ENCODE results near the gene MEIOB. TPM values are rescaled to one million over a fixed set of nuclear protein-coding genes. Genes with fewer than 3 reads are reported as not detected.
A peak's percentile ranks its signal among the peaks of the same experiment; 100 is the strongest.

Gene MEIOB
- total and polyA plus RNA-seq, 8 donors = 0.26 to 0.44 TPM; not detected in 6

GRCh38 chr16:1918351-1919326, 46.7 kb upstream of the MEIOB start, which contains the start of gene HS3ST6:
Gene HS3ST6, minus strand, starts transcription at chr16:1918415. Its CDS starts 92 bp downstream, at chr16:1918323.
- no peaks in the 10 kb centered on the region for H3K36me3 ChIP-seq
- intact Hi-C loops (cut with DNase I) = no loop called here
- FAIRE-seq (no peak), ATAC-seq (peak in 1 of 4 donors; percentile 30), DNase-seq (peak in 1 of 6 donors; percentile 73)
- H3K9me3 ChIP-seq = no peaks in the 10 kb centered on the region
- H3K4me3 ChIP-seq = no peak within 1 kb of the TSS
- TF ChIP-seq, protein P1, sequence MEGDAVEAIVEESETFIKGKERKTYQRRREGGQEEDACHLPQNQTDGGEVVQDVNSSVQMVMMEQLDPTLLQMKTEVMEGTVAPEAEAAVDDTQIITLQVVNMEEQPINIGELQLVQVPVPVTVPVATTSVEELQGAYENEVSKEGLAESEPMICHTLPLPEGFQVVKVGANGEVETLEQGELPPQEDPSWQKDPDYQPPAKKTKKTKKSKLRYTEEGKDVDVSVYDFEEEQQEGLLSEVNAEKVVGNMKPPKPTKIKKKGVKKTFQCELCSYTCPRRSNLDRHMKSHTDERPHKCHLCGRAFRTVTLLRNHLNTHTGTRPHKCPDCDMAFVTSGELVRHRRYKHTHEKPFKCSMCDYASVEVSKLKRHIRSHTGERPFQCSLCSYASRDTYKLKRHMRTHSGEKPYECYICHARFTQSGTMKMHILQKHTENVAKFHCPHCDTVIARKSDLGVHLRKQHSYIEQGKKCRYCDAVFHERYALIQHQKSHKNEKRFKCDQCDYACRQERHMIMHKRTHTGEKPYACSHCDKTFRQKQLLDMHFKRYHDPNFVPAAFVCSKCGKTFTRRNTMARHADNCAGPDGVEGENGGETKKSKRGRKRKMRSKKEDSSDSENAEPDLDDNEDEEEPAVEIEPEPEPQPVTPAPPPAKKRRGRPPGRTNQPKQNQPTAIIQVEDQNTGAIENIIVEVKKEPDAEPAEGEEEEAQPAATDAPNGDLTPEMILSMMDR (IDR thresholded peaks at IDR 0.05) = no peak
- peaks cover 0 to 9% (median 2%) of the 10 kb centered on the region in 4 donors for H3K27me3 ChIP-seq
- H3K27ac ChIP-seq = no peak within 1 kb of the TSS
- WGBS, 2 donors = 7 to 9% methylated on average over 32 to 67 of the region's 71 CpGs
- H3K4me1 ChIP-seq = peaks cover 0 to 4% (median 0%) of the 10 kb centered on the region in 3 donors

DNA sequence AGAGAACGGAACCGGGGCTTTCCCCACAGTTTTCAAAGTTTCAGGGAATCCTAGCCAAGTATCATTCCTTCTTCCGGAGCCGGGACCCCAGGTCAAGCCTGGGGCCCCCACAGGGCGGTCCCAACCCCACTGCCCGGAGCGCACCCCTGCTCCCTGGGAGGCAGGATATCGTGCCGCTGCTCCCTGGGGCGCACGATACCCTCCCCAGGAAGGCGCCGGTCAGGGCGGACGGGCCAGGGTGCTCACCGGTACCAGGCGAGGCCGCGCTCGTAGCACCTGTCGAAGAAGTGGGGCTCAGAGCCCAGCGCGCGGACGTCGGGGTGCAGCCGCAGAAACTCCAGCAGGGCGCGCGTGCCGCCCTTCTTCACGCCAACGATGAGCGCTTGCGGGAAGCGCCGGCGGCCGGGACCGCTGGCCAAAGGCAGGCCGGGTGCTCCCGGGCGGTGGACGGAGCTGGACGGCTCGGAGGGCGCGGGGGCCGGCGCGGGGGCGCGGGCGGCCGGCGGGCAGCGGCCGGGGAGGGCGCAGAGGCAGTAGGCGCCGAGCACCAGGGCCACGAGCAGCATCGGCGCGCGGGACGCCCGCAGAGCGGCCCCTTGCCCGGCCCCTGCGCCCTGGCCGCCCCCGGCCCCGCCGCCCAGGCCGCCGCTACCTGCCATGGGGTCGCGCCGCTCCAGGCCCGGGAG, 45.8 kb upstream of the MEIOB start:
- 1 to 2% methylated on average over 39 to 81 of the region's 81 CpGs for whole genome bisulfite sequencing, 2 donors

DNA sequence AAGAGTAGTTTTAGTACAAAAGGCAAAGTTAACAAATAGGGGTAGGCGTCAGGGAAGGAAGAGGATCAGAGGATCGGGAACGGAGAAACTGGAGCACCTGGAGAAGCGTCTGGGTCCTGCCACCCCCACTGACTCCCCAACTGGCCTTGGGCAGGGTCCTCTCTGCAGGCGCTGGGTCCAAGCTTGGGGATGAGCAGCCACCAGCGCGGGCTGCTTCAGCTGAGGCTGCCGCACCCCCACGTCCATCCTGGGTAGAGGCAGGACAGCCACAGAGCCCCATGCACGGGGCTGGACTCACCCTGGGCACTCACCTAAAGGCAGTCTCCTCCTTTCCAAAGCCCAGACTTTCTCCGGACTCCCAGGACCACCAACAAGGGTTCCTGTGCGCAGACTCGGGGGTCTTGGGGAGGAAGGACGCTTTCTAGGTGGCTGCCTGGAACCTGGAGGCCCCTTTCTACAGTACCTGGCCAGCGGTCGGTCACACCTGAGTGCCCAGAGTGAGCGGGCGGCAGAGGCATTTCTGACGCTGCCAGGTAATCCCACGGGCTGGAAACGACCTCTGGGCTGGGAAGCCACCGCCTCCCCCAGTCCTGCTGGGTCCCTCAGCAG, 45.2 kb upstream of the MEIOB start:
- peaks cover 0 to 9% (median 2%) of the 10 kb centered on the region in 4 donors for H3K27me3 ChIP-seq
- ATAC-seq = no peak
- FAIRE-seq = no peak
- H3K36me3 ChIP-seq = no peaks in the 10 kb centered on the region
- intact Hi-C loops (cut with DNase I) = no loop called here
- no peak for DNase-seq
- no peaks in the 10 kb centered on the region for H3K9me3 ChIP-seq
- H3K27ac ChIP-seq = no peak overlapping the region
- peaks cover 0 to 10% (median 4%) of the 10 kb centered on the region in 3 donors for H3K4me1 ChIP-seq
- H3K4me3 ChIP-seq = no peak overlapping the region
- 16 to 17% methylated on average over 20 to 22 of the region's 22 CpGs for WGBS, 2 donors
- TF ChIP-seq, protein P1 (IDR thresholded peaks at IDR 0.05) = no peak

More for the DNA sequence above, 45.8 kb upstream of the MEIOB start:
- FAIRE-seq (no peak), ATAC-seq (no peak), DNase-seq (peak in 1 of 6 donors; percentile 50)
- TF ChIP-seq, protein P1 (IDR thresholded peaks at IDR 0.05) = no peak
- Histone ChIP-seq H3K4me1 (peaks cover 0 to 10% (median 4%) of the 10 kb centered on the region in 3 donors), H3K27ac (no peak overlapping the region), H3K36me3 (no peaks in the 10 kb centered on the region), H3K27me3 (peaks cover 0 to 9% (median 2%) of the 10 kb centered on the region in 4 donors), H3K9me3 (no peaks in the 10 kb centered on the region), H3K4me3 (no peak overlapping the region)
- intact Hi-C loops (cut with DNase I) = no loop called here

GRCh38 chr16:1916640-1916990, 44.7 kb upstream of the MEIOB start:
- intact Hi-C loops (cut with DNase I) = no loop called here
- TF ChIP-seq, protein P1 (IDR thresholded peaks at IDR 0.05) = no peak
- Histone ChIP-seq H3K36me3 (no peaks in the 10 kb centered on the region), H3K4me3 (no peak overlapping the region), H3K4me1 (peaks cover 0 to 10% (median 4%) of the 10 kb centered on the region in 3 donors), H3K27ac (no peak overlapping the region), H3K9me3 (no peaks in the 10 kb centered on the region), H3K27me3 (peaks cover 0 to 9% (median 2%) of the 10 kb centered on the region in 4 donors)
- 43 to 52% methylated on average over 4 to 5 of the region's 5 CpGs for WGBS, 2 donors
- ATAC-seq = no peak
- no peak for FAIRE-seq
- no peak for DNase-seq

Data from pancreas (tissue), 10 donors.